ENCODE measurements around the gene SH3BGRL2.
"Not testable (repeated sequence)": the region's sequence is repeated elsewhere in the genome, so short reads cannot be mapped to it uniquely, and the experiment has no call there.

The SH3BGRL2 gene

GRCh38 chr6:79614326-79615305, 16.5 kb upstream of the SH3BGRL2 start:
- no peak for TF ChIP-seq CTCF (IDR thresholded peaks at IDR 0.05; ENCODE audit: extremely low read depth, missing control alignments)
- DNase-seq (ENCODE audit: low spot score), result no peak

- no peak for TF ChIP-seq CTCF (IDR thresholded peaks at IDR 0.05; ENCODE audit: extremely low read depth, missing control alignments)
- no peak for DNase-seq (ENCODE audit: low spot score)
Measured at GRCh38 chr6:79617518-79617941, 13.6 kb upstream of the SH3BGRL2 start.

GRCh38 chr6:79618425-79618824, 12.7 kb upstream of the SH3BGRL2 start:
- DNase-seq (ENCODE audit: low spot score), result not testable (repeated sequence)

GRCh38 chr6:79621579-79621978, 9.6 kb upstream of the SH3BGRL2 start:
- no peak for DNase-seq (ENCODE audit: low spot score)
- TF ChIP-seq CTCF (IDR thresholded peaks at IDR 0.05; ENCODE audit: extremely low read depth, missing control alignments), result no peak

GRCh38 chr6:79622364-79622763, 8.8 kb upstream of the SH3BGRL2 start:
- no peak for TF ChIP-seq CTCF (IDR thresholded peaks at IDR 0.05; ENCODE audit: extremely low read depth, missing control alignments)
- DNase-seq (ENCODE audit: low spot score), result no peak

- no peak for TF ChIP-seq CTCF (IDR thresholded peaks at IDR 0.05; ENCODE audit: extremely low read depth, missing control alignments)
- DNase-seq (ENCODE audit: low spot score), result no peak
Measured at GRCh38 chr6:79623106-79623505, 8.0 kb upstream of the SH3BGRL2 start.

- DNase-seq (ENCODE audit: low spot score), result no peak
- TF ChIP-seq CTCF (IDR thresholded peaks at IDR 0.05; ENCODE audit: extremely low read depth, missing control alignments), result no peak
Measured at GRCh38 chr6:79625746-79626145, 5.4 kb upstream of the SH3BGRL2 start.

GRCh38 chr6:79626811-79627210, 4.3 kb upstream of the SH3BGRL2 start:
- DNase-seq (ENCODE audit: low spot score), result no peak
- no peak for TF ChIP-seq CTCF (IDR thresholded peaks at IDR 0.05; ENCODE audit: extremely low read depth, missing control alignments)
